ENCODE results near the gene CLN5.

Gene CLN5

DNA sequence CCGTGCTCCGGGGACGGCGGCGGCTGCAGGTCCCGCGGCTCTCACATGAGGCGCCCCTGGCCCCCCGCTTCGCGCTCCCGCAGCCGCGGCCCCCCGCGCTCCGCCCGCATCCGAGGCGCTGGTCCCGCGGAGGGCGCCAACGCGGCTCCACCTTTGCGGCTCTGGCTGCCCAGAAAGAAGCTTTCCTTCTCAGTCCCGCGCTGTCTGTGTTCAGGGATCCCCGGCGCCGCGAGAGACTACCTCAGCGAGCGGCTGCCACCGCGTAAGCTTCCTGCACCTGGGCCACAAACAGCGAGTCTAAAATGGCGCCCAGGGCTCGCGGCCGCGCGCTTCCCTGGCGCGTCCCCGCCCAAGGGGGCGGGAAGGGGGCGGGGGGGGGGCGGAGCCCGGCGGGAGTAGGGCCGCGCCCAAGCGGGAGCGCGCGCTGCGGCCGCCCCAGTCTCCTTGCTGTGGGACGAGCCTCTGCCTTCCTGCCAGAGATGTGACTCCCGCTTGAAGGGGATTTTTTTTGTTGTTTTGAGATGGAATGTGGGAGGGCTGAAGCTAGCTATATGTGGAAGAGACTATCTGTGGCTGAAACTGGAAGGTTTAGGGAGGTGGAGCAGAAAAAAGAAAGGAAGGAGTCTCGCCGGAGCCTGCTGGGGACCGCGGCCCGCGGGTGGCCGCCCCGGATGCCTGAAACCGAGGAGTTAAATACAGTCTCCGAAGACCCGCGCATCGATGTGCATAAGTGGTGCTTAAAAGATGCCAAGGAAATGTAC, 35.2 kb downstream of the CLN5 start, which contains the start of gene FBXL3:
TSS of gene FBXL3 (minus strand) at position 299 of the 761 bp plus-strand sequence. CDS start 5,299 bp downstream, outside the sequence.
- H3K27me3 ChIP-seq (replicated peaks) = no peaks in the 10 kb centered on the region
- DNase-seq = peak; percentile 89
- in situ Hi-C loops (cut with HindIII; ENCODE audit: low pct_ligation_motif_present, low sequenced_read_pairs) = no loop called here

DNA sequence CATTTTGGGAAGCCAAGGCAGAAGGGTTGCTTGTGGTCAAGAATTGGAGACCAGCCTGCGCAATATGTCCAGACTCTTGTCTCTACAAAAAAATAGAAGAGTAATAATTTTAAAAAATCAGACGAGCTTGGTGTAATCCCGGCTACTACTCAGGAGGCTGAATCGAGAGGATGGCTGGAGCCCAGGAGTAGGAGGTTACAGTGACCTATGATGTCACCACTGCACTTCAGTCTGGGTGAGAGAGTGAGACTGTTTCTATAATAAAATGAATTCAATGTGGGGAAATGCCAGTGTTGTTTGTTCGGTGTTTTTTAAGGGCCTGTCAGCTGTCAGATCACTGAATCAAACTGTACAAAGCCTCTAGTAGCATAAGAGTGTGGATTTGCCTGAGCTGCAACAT, 36.3 kb downstream of the CLN5 start:
- no peak for TF ChIP-seq CTCF (IDR thresholded peaks at IDR 0.05; ENCODE audit: low read depth, low read length, missing control alignments)
- Histone ChIP-seq H3K27me3 (replicated peaks) (no peaks in the 10 kb centered on the region), H3K4me3 (ENCODE audit: low read depth, low read length) (no peak overlapping the region), H3K27ac (peak overlapping the region; percentile 86), H3K36me3 (replicated peaks) (no peaks in the 10 kb centered on the region)
- DNase-seq = peak; percentile 44
- in situ Hi-C loops (cut with HindIII; ENCODE audit: low pct_ligation_motif_present, low sequenced_read_pairs) = no loop called here

More for the DNA sequence above, 35.2 kb downstream of the CLN5 start, which contains the start of gene FBXL3:
- peak within 1 kb of the TSS; percentile 87 for H3K4me3 ChIP-seq (ENCODE audit: low read depth, low read length)
- H3K36me3 ChIP-seq (replicated peaks) = no peaks in the 10 kb centered on the region
- peak within 1 kb of the TSS; percentile 86 for H3K27ac ChIP-seq
- TF ChIP-seq CTCF (IDR thresholded peaks at IDR 0.05; ENCODE audit: low read depth, low read length, missing control alignments) = no peak

- no peak for DNase-seq
- Histone ChIP-seq H3K27me3 (replicated peaks) (no peaks in the 10 kb centered on the region), H3K36me3 (replicated peaks) (no peaks in the 10 kb centered on the region), H3K27ac (no peak overlapping the region), H3K4me3 (ENCODE audit: low read depth, low read length) (no peak overlapping the region)
- no peak for TF ChIP-seq CTCF (IDR thresholded peaks at IDR 0.05; ENCODE audit: low read depth, low read length, missing control alignments)
- in situ Hi-C loops (cut with HindIII; ENCODE audit: low pct_ligation_motif_present, low sequenced_read_pairs) = no loop called here
Measured at GRCh38 chr13:77029436-77029835, 37.6 kb downstream of the CLN5 start.

- DNase-seq = no peak
- no peak for TF ChIP-seq CTCF (IDR thresholded peaks at IDR 0.05; ENCODE audit: low read depth, low read length, missing control alignments)
- H3K27ac ChIP-seq = no peak overlapping the region
- H3K36me3 ChIP-seq (replicated peaks) = no peaks in the 10 kb centered on the region
- in situ Hi-C loops (cut with HindIII; ENCODE audit: low pct_ligation_motif_present, low sequenced_read_pairs) = no loop called here
- no peak overlapping the region for H3K4me3 ChIP-seq (ENCODE audit: low read depth, low read length)
- no peaks in the 10 kb centered on the region for H3K27me3 ChIP-seq (replicated peaks)
Measured at GRCh38 chr13:77031656-77032243, 39.9 kb downstream of the CLN5 start.

DNA sequence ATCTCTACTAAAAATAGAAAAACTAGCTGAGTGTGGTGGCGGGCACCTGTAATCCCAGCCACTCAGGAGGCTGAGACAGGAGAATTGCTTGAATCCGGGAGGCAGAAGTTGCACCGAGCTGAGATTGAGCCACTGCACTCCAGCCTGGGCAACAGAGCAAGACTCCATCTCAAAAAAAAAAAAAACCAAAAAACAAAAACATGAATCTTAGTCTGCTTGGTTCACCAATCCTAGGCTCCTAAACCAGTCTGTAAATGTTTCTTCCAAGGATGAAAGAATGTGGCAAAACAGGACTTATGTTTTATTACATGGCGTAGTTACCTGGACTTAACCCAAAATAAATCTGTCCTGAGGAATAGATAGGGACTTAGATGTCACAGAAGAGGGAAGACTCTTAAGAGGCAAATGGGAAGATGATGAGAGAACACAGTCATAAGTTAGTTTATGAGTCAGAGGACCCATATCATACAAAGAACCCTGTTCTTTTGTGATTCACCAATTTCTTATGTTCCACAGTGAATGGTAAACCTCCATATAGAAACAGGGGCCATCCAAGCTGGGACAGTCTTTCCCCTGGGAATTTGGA, 41.9 kb downstream of the CLN5 start:
- no peaks in the 10 kb centered on the region for H3K27me3 ChIP-seq (replicated peaks)
- H3K27ac ChIP-seq = no peak overlapping the region
- H3K4me3 ChIP-seq (ENCODE audit: low read depth, low read length) = no peak overlapping the region
- TF ChIP-seq CTCF (IDR thresholded peaks at IDR 0.05; ENCODE audit: low read depth, low read length, missing control alignments) = no peak
- DNase-seq = no peak
- no peaks in the 10 kb centered on the region for H3K36me3 ChIP-seq (replicated peaks)
- in situ Hi-C loops (cut with HindIII; ENCODE audit: low pct_ligation_motif_present, low sequenced_read_pairs) = no loop called here
